ENCODE data around the gene RAB20.

DNA sequence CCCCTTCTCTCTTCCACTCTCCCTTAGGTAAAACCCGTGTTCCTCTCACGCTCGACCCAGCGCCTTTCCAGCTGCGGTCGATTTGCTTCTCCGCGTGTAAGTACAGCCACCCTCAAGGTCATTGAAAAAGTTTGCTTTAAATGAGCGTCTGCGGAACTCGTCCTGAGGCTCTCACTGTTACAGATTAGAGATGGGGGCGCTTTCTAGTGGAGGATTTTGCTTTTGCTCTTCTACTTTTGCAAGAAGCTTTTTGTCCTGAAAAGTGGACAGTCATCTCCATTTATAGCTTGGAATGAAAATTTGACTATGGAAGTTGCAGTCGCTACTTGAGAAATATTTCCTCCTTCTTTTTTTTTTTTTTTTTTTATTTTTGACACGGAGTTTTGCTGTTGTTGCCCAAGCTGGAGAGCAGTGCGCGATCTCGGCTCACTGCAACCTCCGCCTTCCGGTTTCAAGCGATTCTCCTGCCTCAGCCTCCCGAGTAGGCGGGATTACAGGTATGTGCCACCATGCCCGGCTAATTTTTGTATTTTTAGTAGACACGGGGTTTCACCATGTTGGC is 595 bp upstream of the RAB20 start:
- TF ChIP-seq, protein P1, sequence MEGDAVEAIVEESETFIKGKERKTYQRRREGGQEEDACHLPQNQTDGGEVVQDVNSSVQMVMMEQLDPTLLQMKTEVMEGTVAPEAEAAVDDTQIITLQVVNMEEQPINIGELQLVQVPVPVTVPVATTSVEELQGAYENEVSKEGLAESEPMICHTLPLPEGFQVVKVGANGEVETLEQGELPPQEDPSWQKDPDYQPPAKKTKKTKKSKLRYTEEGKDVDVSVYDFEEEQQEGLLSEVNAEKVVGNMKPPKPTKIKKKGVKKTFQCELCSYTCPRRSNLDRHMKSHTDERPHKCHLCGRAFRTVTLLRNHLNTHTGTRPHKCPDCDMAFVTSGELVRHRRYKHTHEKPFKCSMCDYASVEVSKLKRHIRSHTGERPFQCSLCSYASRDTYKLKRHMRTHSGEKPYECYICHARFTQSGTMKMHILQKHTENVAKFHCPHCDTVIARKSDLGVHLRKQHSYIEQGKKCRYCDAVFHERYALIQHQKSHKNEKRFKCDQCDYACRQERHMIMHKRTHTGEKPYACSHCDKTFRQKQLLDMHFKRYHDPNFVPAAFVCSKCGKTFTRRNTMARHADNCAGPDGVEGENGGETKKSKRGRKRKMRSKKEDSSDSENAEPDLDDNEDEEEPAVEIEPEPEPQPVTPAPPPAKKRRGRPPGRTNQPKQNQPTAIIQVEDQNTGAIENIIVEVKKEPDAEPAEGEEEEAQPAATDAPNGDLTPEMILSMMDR (IDR thresholded peaks at IDR 0.05) = no peak
- TF ChIP-seq POLR2A (IDR thresholded peaks at IDR 0.05) = no peak
- TF ChIP-seq EP300 (IDR thresholded peaks at IDR 0.05) = no peak
